Epithelial cell of proximal tubule (primary cell): ENCODE data around the gene BCS1L. TPM values are rescaled to one million over a fixed set of nuclear protein-coding genes. Genes with fewer than 3 reads are reported as not detected.

ENCODE experiments used
- DNase-seq: peaks from one replicate; pipeline ENCODE4 v3.0.0-alpha.2; 2011; ENCODE audit warnings: low read depth
- H3K4me3 ChIP-seq: 2 replicates; pipeline ENCODE4 v1.5.1; 2011; ENCODE audit warnings: low read depth, mild to moderate bottlenecking, low read length
- CTCF ChIP-seq: conservative IDR thresholded peaks from 2 replicates; pipeline ENCODE4 v1.5.1; 2012; ENCODE audit warnings: low read depth, mild to moderate bottlenecking, low read length
- total RNA-seq: library from RNA; depleted of rRNA; stranded (reverse); fragments of >200 nt; gene quantifications from 2 replicates; pipeline ENCODE4 v1.2.3, GENCODE V29; 2015

Gene BCS1L
- total RNA-seq, 1 donor from 2014 or later: 38.2 TPM

GRCh38 chr2:218626369-218626768, 33.1 kb upstream of the BCS1L start:
- DNase-seq: no peak
- TF ChIP-seq CTCF: no peak
- no peak overlapping the region for H3K4me3 ChIP-seq

DNA sequence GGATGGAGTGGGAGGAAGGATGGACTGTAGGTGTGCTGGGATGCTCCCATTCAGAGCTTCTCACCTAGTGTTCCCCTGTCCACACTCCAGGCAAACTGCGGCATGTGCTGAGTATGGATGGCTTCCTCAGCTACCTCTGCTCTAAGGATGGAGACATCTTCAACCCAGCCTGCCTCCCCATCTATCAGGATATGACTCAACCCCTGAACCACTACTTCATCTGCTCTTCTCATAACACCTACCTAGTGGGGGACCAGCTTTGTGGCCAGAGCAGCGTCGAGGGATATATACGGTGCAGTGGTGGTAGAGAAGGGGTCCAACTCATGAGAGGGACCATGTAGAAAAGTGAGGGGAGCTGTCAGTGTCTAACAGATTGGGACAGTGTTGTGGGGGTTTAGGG, 31.5 kb upstream of the BCS1L start:
- no peak for TF ChIP-seq CTCF
- no peak for DNase-seq

DNA sequence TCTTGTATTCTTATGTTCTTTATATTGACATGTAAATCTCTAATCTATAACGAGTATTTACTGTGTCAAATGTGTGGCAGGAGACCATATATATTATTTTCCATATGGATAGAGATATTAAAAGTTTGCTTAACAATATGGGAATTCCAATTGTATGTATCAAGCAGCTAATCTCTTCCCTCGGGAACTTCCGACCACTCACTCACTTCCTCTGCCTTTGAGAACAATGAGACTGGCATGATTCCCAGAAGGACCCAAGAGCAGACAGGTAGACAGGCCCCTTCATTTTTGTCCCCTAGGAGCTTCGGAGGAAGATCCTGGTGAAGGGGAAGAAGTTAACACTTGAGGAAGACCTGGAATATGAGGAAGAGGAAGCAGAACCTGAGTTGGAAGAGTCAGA, 27.6 kb upstream of the BCS1L start:
- DNase-seq: no peak
- TF ChIP-seq CTCF: no peak
- no peak overlapping the region for H3K4me3 ChIP-seq

More for the DNA sequence above, 31.5 kb upstream of the BCS1L start:
- H3K4me3 ChIP-seq: no peak overlapping the region

DNA sequence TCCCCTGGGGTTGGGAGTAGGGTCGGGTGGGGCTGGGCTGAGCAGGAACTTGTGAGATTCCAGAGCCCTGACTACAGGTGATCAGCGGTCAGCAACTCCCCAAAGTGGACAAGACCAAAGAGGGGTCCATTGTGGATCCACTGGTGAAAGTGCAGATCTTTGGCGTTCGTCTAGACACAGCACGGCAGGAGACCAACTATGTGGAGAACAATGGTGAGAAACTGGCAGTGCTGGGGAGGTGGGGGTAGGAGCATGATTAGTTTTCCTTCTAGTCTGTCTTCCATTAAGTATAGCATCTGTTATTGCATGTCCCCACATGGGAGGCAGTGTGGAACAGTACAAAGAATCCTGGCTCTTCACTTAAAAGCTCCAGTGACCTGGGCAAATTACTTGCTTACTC, 23.8 kb upstream of the BCS1L start:
- no peak overlapping the region for H3K4me3 ChIP-seq
- DNase-seq: no peak
- no peak for TF ChIP-seq CTCF

- no peak for TF ChIP-seq CTCF
- H3K4me3 ChIP-seq: no peak overlapping the region
- DNase-seq: no peak
These were observed 21.1 kb upstream of the BCS1L start for GRCh38 chr2:218638372-218638771.

DNA sequence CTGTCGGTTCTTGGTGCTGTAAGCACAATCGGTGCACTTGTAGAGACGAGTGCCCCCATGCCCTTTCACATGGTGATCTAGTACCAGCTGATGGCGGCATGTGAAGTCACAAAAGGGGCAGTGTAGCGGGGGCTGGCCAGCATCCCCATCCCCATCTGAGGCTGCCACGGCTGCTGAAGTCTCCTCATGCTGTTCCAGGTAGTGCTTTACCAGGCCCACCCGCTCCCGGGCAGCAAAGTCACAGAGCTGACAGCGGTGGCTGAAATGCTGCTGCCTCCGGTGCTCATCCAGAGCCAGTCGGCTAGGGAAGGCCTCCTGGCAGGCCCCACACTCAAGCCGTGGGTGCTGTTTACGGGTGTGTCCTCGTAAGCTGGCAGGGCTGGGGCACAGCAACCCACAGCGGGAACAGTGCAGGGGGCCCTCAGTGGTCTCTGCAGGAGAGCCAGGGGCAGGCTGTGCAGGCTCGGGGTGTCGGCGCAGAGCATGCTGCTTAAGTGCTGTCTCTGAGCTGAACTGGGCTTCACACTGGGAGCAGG, 17.3 kb upstream of the BCS1L start:
- DNase-seq: no peak
- no peak overlapping the region for H3K4me3 ChIP-seq
- no peak for TF ChIP-seq CTCF

DNA sequence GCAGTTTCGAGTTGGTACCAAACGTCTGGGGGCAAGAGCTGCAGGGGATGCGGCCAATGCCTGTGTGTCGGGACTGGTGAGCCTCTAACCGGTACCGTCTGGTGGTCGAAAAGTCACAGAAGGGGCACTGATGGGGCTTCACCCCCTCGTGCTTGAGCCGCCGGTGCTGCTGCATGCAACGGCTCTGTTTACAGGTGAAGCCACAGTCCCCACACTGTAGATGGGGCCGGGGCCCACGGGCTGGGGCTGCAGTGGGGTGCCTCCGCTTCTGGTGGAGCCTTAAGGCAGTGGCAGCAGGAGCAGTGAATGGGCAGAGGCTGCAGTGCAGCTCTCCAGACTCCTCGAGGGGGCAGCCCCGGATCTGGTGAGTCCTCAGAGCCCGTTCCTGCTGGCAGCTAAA, 16.7 kb upstream of the BCS1L start:
- no peak for DNase-seq
- no peak for TF ChIP-seq CTCF

More for the DNA sequence above, 16.7 kb upstream of the BCS1L start:
- H3K4me3 ChIP-seq: no peak overlapping the region
